PFSK-1 (cell line): ENCODE data around the gene TMPRSS3.

ENCODE experiments used
- FOXP2 ChIP-seq: optimal IDR thresholded peaks from 2 replicates; pipeline ENCODE3; 2011; ENCODE audit warnings: borderline replicate concordance, control low read depth, inconsistent platforms; ENCODE audit not compliant: insufficient read depth; ENCODE audit errors: extremely low read length, extremely low read depth
- POLR2AphosphoS5 ChIP-seq: IDR thresholded peaks from 2 replicates; pipeline ENCODE4 v1.6.1; 2012; ENCODE audit warnings: low read depth, mild to moderate bottlenecking, control low read depth, low read length, moderate library complexity
- REST ChIP-seq, 2 experiments: IDR thresholded peaks; 2 replicates each; pipeline versions ENCODE4 v1.6.1 to v1.8.0; 2011 to 2012; ENCODE audit warnings: low read depth in 2 of 2, low read length in 2 of 2, control low read depth in 1 of 2, inconsistent platforms in 1 of 2, mild to moderate bottlenecking in 1 of 2, moderate library complexity in 1 of 2; ENCODE audit not compliant: insufficient read depth in 1 of 2
- SIN3A ChIP-seq: IDR thresholded peaks from 2 replicates; pipeline ENCODE4 v1.6.1; 2012; ENCODE audit warnings: mild to moderate bottlenecking, low read length, moderate library complexity, borderline replicate concordance; ENCODE audit not compliant: insufficient read depth
- TAF1 ChIP-seq: IDR thresholded peaks from 2 replicates; pipeline ENCODE4 v1.6.1; 2012; ENCODE audit warnings: low read length, control low read depth, borderline replicate concordance; ENCODE audit not compliant: insufficient read depth

Gene TMPRSS3

DNA sequence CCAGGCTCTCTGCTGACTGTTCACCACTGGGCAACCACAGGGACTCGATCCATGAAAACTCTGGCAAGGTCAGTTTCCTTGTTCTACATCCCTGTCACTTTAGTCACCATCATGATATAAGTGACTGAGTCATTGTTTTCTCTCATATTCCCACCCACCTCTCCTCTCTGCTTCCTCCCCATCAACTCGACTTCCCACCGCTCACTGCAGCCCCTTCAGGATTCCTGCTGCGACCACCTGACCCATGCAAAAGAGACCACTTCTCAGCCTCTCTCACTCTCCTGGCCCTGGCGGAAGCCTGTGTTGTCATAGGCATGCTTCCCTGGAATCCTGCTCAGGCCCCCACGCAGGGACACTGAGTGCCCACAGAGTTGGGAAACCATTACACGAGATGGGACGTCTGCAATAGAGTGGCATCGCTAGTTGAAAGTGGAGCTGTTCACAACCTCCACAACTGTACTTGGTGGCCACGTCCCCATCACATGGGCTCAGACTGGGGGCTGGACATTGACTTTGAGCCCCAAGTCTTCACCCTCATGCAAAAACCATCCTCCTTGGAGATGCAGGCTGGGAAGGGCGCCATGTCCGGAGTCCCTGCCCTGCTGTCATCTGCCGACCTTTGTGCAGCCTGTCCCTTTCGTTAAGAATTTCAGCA is 43.3 kb downstream of the TMPRSS3 start:
- TF ChIP-seq SIN3A (no peak), REST (IDR thresholded peaks at IDR 0.05; ENCODE audit: insufficient read depth in 1 of 2, low read depth in 2 of 2, low read length in 2 of 2) (no peak), FOXP2 (no peak), TAF1 (no peak), POLR2AphosphoS5 (no peak)

GRCh38 chr21:42351626-42352440 is 44.0 kb downstream of the TMPRSS3 start:
- TF ChIP-seq SIN3A (no peak), FOXP2 (no peak), TAF1 (no peak), POLR2AphosphoS5 (no peak), REST (IDR thresholded peaks at IDR 0.05; ENCODE audit: insufficient read depth in 1 of 2, low read depth in 2 of 2, low read length in 2 of 2) (no peak)

DNA sequence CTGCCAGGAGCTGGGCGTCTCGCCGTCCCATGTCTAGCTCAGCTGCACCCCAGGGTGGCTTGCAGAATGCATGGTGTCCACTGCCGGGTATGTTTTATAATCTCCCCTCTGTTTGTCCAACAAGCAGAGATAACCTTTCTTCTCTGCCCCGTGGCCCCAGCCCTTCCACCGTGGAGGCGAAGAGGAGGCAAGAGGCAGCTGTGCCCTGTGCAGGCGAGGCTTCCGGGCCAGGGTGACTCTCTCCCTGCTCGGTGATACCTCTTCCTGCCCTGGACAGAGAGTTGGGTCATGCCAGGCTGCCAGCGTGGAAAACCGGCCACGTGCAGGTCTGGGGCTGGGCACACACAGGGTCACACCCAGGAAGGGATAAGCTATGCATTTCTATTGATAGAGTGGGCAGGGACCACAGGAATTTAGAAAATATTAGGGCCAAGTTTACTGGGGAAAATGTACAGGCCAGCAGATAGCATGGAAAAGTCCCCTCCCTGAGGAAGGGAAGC is 44.9 kb downstream of the TMPRSS3 start, which contains the start of gene TFF2:
Gene TFF2, minus strand, starts transcription at position 68 of the 500 bp plus-strand sequence. Its CDS starts 37 bp downstream, at position 31.
- TF ChIP-seq TAF1 (no peak), SIN3A (no peak), REST (IDR thresholded peaks at IDR 0.05; ENCODE audit: insufficient read depth in 1 of 2, low read depth in 2 of 2, low read length in 2 of 2) (no peak), POLR2AphosphoS5 (no peak), FOXP2 (no peak)

GRCh38 chr21:42350318-42350910 is 45.4 kb downstream of the TMPRSS3 start:
- TF ChIP-seq POLR2AphosphoS5: no peak
- no peak for TF ChIP-seq SIN3A
- no peak for TF ChIP-seq REST (IDR thresholded peaks at IDR 0.05; ENCODE audit: insufficient read depth in 1 of 2, low read depth in 2 of 2, low read length in 2 of 2)
